H1 (cell line): ENCODE measurements around the gene CXorf49B. TPM values are rescaled to one million over a fixed set of nuclear protein-coding genes. Genes with fewer than 3 reads are reported as not detected.

ENCODE experiments used
- ASH2L ChIP-seq: fragments of 200-600, 300-600 bp; sonication (generic); IDR thresholded peaks from one replicate; pipeline ENCODE4 v1.7.1; 2017; ENCODE audit warnings: low read length
- NRF1 ChIP-seq: IDR thresholded peaks from 2 replicates; pipeline ENCODE4 v1.6.1; 2011; ENCODE audit warnings: mild to moderate bottlenecking, low read depth, low read length, improper control_type of control experiment
- RNF2 ChIP-seq: fragments of 200-900, 300-1000 bp; sonication (generic); IDR thresholded peaks from 2 replicates; pipeline ENCODE4 v1.7.1; 2016; ENCODE audit warnings: borderline replicate concordance, low read depth, mild to moderate bottlenecking, antibody characterized with exemption, low read length; ENCODE audit not compliant: poor library complexity, severe bottlenecking; ENCODE audit errors: missing control alignments
- TBP ChIP-seq: IDR thresholded peaks from 2 replicates; pipeline ENCODE4 v1.6.1; 2011; ENCODE audit warnings: low read depth, low read length, improper control_type of control experiment
- polyA plus RNA-seq, 7 experiments: library from polyadenylated mRNA; depleted of rRNA in 3 of 7; stranded (reverse) in 5 of 7; unstranded in 2 of 7; fragments of >200 nt in 5 of 7; fragments of 200-250 nt in 2 of 7; gene quantifications; 1 replicate in 5 of 7; 2 replicates in 1 of 7; 4 replicates in 1 of 7; pipeline versions ENCODE4 v1.2.1 to v1.2.3, GENCODE V29; 2011 to 2013; ENCODE audit warnings: missing spikeins in 2 of 7, mixed read lengths in 2 of 7
- small RNA-seq: library from polyadenylated mRNA; stranded (forward); fragments of <200 nt; extraction: miRNeasy Mini kit (QIAGEN cat#:217004); gene quantifications from one replicate; pipeline ENCODE3, GENCODE V24; 2013; ENCODE audit not compliant: insufficient read depth
- total RNA-seq: library from RNA; stranded (reverse); fragmentation: NEBNext Ultra II Directional; extraction: Animal tissue kit (Norgen Biotek cat#: 25700); gene quantifications from 2 replicates; pipeline ENCODE4 v1.2.1, GENCODE V29; 2021
- TF ChIP-seq, protein P1 (sequence below), 3 experiments: IDR thresholded peaks; 1 replicate in 2 of 3; 2 replicates in 1 of 3; pipeline versions ENCODE4 v1.5.1 to v1.6.1; 2011; ENCODE audit warnings: low read length in 3 of 3, mild to moderate bottlenecking in 3 of 3, inconsistent platforms in 2 of 3, low read depth in 1 of 3, moderate library complexity in 1 of 3; ENCODE audit not compliant: insufficient read depth in 1 of 3; ENCODE audit errors: control extremely low read depth in 1 of 3

The CXorf49B gene
- total and polyA plus RNA-seq, 2 of the 8 experiments (the other 6 are each of a cell fraction or from before 2014, with no cell fraction given), result not detected

GRCh38 chrX:71815906-71816156, 52.7 kb downstream of the CXorf49B start (continued):
- TF ChIP-seq, protein P1, sequence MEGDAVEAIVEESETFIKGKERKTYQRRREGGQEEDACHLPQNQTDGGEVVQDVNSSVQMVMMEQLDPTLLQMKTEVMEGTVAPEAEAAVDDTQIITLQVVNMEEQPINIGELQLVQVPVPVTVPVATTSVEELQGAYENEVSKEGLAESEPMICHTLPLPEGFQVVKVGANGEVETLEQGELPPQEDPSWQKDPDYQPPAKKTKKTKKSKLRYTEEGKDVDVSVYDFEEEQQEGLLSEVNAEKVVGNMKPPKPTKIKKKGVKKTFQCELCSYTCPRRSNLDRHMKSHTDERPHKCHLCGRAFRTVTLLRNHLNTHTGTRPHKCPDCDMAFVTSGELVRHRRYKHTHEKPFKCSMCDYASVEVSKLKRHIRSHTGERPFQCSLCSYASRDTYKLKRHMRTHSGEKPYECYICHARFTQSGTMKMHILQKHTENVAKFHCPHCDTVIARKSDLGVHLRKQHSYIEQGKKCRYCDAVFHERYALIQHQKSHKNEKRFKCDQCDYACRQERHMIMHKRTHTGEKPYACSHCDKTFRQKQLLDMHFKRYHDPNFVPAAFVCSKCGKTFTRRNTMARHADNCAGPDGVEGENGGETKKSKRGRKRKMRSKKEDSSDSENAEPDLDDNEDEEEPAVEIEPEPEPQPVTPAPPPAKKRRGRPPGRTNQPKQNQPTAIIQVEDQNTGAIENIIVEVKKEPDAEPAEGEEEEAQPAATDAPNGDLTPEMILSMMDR (IDR thresholded peaks at IDR 0.05; ENCODE audit: control extremely low read depth in 1 of 3, insufficient read depth in 1 of 3, low read depth in 1 of 3, low read length in 3 of 3), result no peak
- TF ChIP-seq TBP (no peak), ASH2L (no peak), NRF1 (no peak), RNF2 (no peak)

Small RNA genes lying within 50 kb of the gene (small RNA-seq; reads per million reads assigned to genes)
- gene BX276092.1, result not detected
- not detected for gene BX276092.6
- gene BX276092.8, result not detected

Other genes with a start within 250 kb of the CXorf49B start
- gene OGT, start 230.2 kb upstream of the CXorf49B start, total RNA-seq, result 114 and 130 TPM in 2 replicates
- 153 and 169 TPM in 2 replicates for gene OGT, start 230.2 kb upstream of the CXorf49B start, polyA plus RNA-seq (2011; rRNA removed)
- 0.95 and 0.96 TPM in 2 replicates for gene GCNA, start 184.9 kb upstream of the CXorf49B start, total RNA-seq
- gene GCNA, start 184.9 kb upstream of the CXorf49B start, polyA plus RNA-seq (2011; rRNA removed), result 0.41 and 0.52 TPM in 2 replicates
- not detected in 2 replicates for gene CXCR3, start 144.8 kb upstream of the CXorf49B start, total RNA-seq
- gene CXCR3, start 144.8 kb upstream of the CXorf49B start, polyA plus RNA-seq (2011; rRNA removed), result not detected in 2 replicates
- not detected in 2 replicates for gene CXorf49, start 45.1 kb upstream of the CXorf49B start, total RNA-seq
- gene CXorf49, start 45.1 kb upstream of the CXorf49B start, polyA plus RNA-seq (2011; rRNA removed), result not detected in 2 replicates
- gene NHSL2, start 147.5 kb downstream of the CXorf49B start, total RNA-seq, result 6.8 and 7.2 TPM in 2 replicates
- gene NHSL2, start 147.5 kb downstream of the CXorf49B start, polyA plus RNA-seq (2011; rRNA removed), result 3.7 and 4.0 TPM in 2 replicates